ENCODE data around the gene KRTAP10-7.
"Not testable (repeated sequence)": the region's sequence is repeated elsewhere in the genome, so short reads cannot be mapped to it uniquely, and the experiment has no call there.

KRTAP10-7 gene

DNA sequence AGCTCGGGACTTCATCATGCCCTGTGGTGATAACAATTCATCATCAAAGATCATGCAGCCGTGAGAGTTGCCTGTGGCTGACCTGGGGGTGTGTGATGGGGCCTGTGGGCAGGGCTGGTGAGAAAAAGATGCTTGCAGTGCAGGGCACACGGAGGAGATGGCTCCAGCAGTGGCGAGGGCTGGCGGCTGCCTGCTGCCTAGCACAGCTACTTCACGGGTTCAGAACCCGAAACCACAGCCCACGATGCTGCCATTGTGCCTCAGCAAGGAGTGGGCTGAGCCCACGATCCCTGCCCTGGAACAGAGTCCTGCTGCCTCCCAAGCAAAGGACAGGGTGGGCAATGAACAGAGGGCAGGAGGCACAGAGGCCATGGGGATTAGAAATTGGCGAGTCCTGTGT lies 25.9 kb downstream of the KRTAP10-7 start:
- H3K4me3 ChIP-seq (ENCODE audit: control insufficient read depth, low read depth, low read length), result no peak overlapping the region
- TF ChIP-seq, protein P1, sequence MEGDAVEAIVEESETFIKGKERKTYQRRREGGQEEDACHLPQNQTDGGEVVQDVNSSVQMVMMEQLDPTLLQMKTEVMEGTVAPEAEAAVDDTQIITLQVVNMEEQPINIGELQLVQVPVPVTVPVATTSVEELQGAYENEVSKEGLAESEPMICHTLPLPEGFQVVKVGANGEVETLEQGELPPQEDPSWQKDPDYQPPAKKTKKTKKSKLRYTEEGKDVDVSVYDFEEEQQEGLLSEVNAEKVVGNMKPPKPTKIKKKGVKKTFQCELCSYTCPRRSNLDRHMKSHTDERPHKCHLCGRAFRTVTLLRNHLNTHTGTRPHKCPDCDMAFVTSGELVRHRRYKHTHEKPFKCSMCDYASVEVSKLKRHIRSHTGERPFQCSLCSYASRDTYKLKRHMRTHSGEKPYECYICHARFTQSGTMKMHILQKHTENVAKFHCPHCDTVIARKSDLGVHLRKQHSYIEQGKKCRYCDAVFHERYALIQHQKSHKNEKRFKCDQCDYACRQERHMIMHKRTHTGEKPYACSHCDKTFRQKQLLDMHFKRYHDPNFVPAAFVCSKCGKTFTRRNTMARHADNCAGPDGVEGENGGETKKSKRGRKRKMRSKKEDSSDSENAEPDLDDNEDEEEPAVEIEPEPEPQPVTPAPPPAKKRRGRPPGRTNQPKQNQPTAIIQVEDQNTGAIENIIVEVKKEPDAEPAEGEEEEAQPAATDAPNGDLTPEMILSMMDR (conservative IDR thresholded peaks at IDR 0.05; ENCODE audit: control insufficient read depth, insufficient read depth, low read depth, low read length), result no peak
- no peak for DNase-seq (ENCODE audit: low read depth)

DNA sequence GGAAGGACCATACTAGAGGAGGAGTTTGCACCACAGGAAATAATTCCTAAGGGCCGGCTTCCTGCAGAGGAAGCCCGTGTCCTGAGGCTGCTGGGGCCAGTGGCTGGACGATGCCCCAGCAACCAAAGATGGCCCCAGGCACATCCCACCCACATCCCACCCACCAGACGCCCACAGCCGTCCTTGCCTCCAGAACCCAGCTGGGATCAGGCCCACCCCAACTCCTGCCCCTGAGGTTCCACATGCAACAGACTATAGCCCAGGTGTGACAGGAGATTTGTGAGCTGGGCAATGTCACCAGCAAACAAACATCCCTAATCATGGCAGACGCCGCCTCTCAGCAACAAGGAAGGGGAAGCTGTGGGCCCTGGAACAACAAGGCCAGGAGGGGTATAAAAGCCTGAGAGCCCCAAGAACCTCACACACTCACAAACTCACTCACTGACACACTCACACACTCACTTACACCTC lies 26.3 kb downstream of the KRTAP10-7 start, which contains the start of gene KRTAP10-9:
TSS of gene KRTAP10-9 (plus strand) at position 421 of the 471 bp plus-strand sequence. CDS start 79 bp downstream, outside the sequence.
- TF ChIP-seq, protein P1 (conservative IDR thresholded peaks at IDR 0.05; ENCODE audit: control insufficient read depth, insufficient read depth, low read depth, low read length), result no peak
- no peak within 1 kb of the TSS for H3K4me3 ChIP-seq (ENCODE audit: control insufficient read depth, low read depth, low read length)
- DNase-seq (ENCODE audit: low read depth), result no peak

DNA sequence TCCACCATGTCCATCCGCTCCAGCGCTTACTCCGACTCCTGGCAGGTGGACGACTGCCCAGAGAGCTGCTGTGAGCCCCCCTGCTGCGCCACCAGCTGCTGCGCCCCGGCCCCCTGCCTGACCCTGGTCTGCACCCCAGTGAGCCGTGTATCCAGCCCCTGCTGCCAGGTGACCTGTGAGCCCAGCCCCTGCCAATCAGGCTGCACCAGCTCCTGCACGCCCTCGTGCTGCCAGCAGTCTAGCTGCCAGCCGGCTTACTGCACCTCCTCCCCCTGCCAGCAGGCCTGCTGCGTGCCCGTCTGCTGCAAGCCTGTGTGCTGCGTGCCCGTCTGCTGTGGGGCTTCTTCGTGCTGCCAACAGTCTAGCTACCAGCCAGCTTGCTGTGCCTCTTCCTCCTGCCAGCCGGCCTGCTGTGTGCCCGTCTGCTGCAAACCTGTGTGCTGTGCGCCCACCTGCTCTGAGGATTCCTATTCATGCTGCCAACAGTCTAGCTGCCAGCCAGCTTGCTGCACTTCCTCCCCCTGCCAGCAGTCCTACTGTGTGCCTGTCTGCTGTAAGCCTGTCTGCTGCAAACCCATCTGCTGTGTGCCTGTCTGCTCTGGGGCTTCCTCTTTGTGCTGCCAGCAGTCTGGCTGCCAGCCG lies 26.9 kb downstream of the KRTAP10-7 start:
- DNase-seq (ENCODE audit: low read depth); H3K4me3 ChIP-seq (ENCODE audit: control insufficient read depth, low read depth, low read length): not testable (repeated sequence)

DNA sequence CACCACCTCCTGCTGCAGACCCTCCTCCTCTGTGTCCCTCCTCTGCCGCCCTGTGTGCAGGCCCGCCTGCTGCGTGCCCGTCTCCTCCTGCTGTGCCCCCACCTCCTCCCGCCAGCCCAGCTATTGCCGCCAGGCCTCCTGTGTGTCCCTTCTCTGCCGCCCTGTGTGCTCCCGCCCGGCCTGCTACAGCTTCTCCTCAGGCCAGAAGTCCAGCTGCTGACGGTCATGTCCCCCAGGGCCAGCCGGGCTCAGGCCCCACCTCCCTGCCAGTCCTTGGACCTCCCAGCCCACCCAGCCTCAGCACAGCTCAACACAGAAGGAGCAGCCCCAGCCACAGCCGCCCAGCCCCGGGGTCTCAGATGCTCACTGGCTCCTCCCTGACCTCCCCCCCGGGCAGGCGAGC lies 27.4 kb downstream of the KRTAP10-7 start:
- DNase-seq (ENCODE audit: low read depth); H3K4me3 ChIP-seq (ENCODE audit: control insufficient read depth, low read depth, low read length): not testable (repeated sequence)

DNA sequence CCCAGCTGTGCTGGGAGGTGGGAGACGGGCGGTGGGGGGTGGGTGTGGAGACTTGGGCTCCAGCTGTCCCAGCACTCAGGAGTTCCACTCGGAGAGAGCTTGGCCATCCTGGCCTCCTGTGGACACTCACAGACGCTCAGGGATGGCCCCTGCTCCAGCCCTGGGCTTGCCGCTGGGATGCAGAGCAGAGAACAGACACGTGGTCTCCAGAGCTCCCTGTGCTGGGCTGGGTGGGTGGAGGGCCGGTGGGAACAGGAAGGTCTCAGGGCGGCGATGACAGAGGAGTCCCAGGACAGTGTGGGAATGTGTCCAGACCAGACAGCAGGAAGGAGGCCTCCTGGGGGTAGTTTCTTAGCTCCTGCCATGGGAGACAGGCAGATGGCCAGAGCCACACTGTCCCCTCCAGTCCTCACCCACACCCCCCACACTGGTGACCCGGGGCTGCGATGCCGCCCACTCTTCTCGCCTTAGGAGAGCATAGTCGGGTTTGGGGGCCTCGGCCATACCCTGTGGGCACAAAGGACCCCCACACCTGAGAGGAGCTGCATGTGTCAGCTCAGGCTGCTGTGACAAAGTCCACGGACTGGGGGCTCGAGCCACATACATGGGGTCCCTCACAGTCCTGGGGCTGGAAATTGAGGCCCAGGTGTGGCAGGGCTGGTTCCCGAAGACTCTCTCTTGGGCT lies 28.5 kb downstream of the KRTAP10-7 start:
- no peak overlapping the region for H3K4me3 ChIP-seq (ENCODE audit: control insufficient read depth, low read depth, low read length)
- no peak for DNase-seq (ENCODE audit: low read depth)
- TF ChIP-seq, protein P1 (conservative IDR thresholded peaks at IDR 0.05; ENCODE audit: control insufficient read depth, insufficient read depth, low read depth, low read length), result no peak

DNA sequence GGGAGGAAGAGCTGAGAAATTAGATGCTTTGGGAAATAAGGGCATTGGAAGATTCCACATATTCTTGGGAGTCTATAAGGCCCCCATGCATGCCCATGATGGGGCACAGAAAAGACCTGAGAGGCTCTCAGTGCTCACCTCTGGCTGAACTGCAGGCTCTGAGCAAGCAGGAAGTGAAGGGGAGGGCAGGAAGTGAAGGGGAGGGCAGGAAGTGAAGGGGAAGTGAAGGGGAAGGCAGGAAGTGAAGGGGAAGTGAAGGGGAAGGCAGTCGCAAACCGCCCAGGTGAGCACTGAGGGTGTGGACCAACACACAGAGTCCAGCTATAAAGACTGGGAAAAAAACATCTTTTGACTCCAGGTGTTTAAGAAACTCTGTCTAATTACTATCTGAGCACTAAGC lies 30.0 kb downstream of the KRTAP10-7 start:
- no peak for DNase-seq (ENCODE audit: low read depth)
- no peak overlapping the region for H3K4me3 ChIP-seq (ENCODE audit: control insufficient read depth, low read depth, low read length)
- TF ChIP-seq, protein P1 (conservative IDR thresholded peaks at IDR 0.05; ENCODE audit: control insufficient read depth, insufficient read depth, low read depth, low read length), result no peak

DNA sequence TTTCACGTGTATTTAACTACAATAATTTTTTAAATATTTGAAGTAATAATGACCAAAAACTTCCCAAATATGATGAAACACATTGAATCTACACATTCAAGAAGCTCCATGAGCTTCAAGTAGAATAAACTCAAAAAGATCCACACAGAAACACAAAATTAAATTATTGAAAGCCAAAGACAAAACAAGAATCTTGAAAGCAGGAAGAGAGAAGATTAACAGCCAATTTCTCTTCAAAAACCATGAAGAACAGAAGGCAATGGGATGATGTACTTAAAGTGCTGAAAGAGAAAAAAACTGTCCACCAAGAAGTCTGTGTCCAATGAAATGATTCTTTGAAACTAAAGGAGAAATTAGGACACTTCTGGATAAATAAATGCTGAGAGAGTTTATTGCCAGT lies 31.7 kb downstream of the KRTAP10-7 start:
- H3K4me3 ChIP-seq (ENCODE audit: control insufficient read depth, low read depth, low read length), result no peak overlapping the region
- no peak for DNase-seq (ENCODE audit: low read depth)
- TF ChIP-seq, protein P1 (conservative IDR thresholded peaks at IDR 0.05; ENCODE audit: control insufficient read depth, insufficient read depth, low read depth, low read length), result no peak
